ENCODE data around the gene HPGD.

HPGD gene

DNA sequence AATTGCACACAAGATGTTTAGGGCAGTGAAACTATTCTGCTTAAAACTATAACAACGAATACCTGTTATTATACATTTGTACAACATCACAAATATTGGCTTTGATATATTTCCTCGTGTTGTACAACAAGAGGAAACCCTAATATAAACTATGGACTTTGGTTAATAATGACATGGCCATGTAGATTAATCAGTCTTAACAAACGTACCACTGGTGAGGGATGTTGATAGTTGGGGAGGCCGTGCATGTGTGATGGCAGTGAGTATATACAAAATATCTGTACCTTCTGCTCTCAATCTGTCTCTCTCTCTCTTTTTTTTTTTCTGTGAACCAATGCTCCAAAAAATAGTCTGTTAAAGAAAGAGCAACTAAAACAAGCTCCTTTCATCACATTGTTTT is 22.2 kb upstream of the HPGD start:
- TF ChIP-seq RAD21 (IDR thresholded peaks at IDR 0.05; ENCODE audit: low read depth) (no peak), NFIC (IDR thresholded peaks at IDR 0.05) (no peak), CREB1 (IDR thresholded peaks at IDR 0.05; ENCODE audit: low read depth) (no peak)
- TF ChIP-seq, protein P1, sequence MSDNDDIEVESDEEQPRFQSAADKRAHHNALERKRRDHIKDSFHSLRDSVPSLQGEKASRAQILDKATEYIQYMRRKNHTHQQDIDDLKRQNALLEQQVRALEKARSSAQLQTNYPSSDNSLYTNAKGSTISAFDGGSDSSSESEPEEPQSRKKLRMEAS (IDR thresholded peaks at IDR 0.05), result no peak

- no peak for TF ChIP-seq FOXM1 (IDR thresholded peaks at IDR 0.05; ENCODE audit: borderline replicate concordance, low read depth)
- TF ChIP-seq, protein P1 (IDR thresholded peaks at IDR 0.05), result no peak
- TF ChIP-seq ZBTB7A (IDR thresholded peaks at IDR 0.05; ENCODE audit: low read depth), result no peak
- no peak for TF ChIP-seq CEBPB (IDR thresholded peaks at IDR 0.05)
- no peak for TF ChIP-seq TAF1 (IDR thresholded peaks at IDR 0.05; ENCODE audit: low read depth)
- no peak for TF ChIP-seq RAD21 (IDR thresholded peaks at IDR 0.05; ENCODE audit: low read depth)
- no peak for TF ChIP-seq CREB1 (IDR thresholded peaks at IDR 0.05; ENCODE audit: low read depth)
- no peak for TF ChIP-seq NFIC (IDR thresholded peaks at IDR 0.05)
- TF ChIP-seq EP300 (IDR thresholded peaks at IDR 0.05; ENCODE audit: borderline replicate concordance), result no peak
- no peak for TF ChIP-seq TCF12 (IDR thresholded peaks at IDR 0.05; ENCODE audit: low read depth)
- TF ChIP-seq YY1 (IDR thresholded peaks at IDR 0.05; ENCODE audit: low read depth), result no peak
- no peak for TF ChIP-seq EGR1 (IDR thresholded peaks at IDR 0.05)
- TF ChIP-seq, protein P2, sequence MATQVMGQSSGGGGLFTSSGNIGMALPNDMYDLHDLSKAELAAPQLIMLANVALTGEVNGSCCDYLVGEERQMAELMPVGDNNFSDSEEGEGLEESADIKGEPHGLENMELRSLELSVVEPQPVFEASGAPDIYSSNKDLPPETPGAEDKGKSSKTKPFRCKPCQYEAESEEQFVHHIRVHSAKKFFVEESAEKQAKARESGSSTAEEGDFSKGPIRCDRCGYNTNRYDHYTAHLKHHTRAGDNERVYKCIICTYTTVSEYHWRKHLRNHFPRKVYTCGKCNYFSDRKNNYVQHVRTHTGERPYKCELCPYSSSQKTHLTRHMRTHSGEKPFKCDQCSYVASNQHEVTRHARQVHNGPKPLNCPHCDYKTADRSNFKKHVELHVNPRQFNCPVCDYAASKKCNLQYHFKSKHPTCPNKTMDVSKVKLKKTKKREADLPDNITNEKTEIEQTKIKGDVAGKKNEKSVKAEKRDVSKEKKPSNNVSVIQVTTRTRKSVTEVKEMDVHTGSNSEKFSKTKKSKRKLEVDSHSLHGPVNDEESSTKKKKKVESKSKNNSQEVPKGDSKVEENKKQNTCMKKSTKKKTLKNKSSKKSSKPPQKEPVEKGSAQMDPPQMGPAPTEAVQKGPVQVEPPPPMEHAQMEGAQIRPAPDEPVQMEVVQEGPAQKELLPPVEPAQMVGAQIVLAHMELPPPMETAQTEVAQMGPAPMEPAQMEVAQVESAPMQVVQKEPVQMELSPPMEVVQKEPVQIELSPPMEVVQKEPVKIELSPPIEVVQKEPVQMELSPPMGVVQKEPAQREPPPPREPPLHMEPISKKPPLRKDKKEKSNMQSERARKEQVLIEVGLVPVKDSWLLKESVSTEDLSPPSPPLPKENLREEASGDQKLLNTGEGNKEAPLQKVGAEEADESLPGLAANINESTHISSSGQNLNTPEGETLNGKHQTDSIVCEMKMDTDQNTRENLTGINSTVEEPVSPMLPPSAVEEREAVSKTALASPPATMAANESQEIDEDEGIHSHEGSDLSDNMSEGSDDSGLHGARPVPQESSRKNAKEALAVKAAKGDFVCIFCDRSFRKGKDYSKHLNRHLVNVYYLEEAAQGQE (IDR thresholded peaks at IDR 0.05; ENCODE audit: low read depth), result no peak
Measured at GRCh38 chr4:174540175-174540574, 17.9 kb upstream of the HPGD start.

DNA sequence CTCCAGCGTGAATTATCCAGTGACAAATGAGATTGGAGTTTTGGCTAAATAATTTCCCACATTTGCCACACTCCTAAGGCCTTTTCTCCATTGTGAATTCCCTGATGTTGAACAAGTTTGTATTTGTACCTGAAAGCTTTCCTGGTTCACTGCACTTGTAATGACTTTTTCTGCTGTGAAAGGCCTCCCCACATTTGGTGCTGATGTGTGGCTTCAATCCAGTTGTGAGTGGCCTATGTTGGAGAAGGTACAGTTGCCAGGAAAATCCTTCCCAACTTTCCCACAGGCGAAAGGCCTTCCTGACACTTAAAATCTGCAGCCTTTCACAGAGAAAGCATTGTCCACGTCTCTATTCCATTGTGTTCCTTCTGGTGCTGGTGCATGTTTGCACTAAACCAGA is 17.3 kb upstream of the HPGD start:
- TF ChIP-seq, protein P1 (IDR thresholded peaks at IDR 0.05), result no peak
- TF ChIP-seq TEAD4 (IDR thresholded peaks at IDR 0.05), result no peak
- no peak for TF ChIP-seq TAF1 (IDR thresholded peaks at IDR 0.05; ENCODE audit: low read depth)
- no peak for TF ChIP-seq EGR1 (IDR thresholded peaks at IDR 0.05)
- TF ChIP-seq USF1 (IDR thresholded peaks at IDR 0.05), result no peak
- TF ChIP-seq EP300 (IDR thresholded peaks at IDR 0.05; ENCODE audit: borderline replicate concordance), result no peak
- no peak for TF ChIP-seq FOXM1 (IDR thresholded peaks at IDR 0.05; ENCODE audit: borderline replicate concordance, low read depth)
- TF ChIP-seq YY1 (IDR thresholded peaks at IDR 0.05; ENCODE audit: low read depth), result no peak
- TF ChIP-seq, protein P2 (IDR thresholded peaks at IDR 0.05; ENCODE audit: low read depth), result no peak
- no peak for TF ChIP-seq CEBPB (IDR thresholded peaks at IDR 0.05)

GRCh38 chr4:174538876-174539250 is 16.6 kb upstream of the HPGD start:
- TF ChIP-seq CEBPB (IDR thresholded peaks at IDR 0.05) (no peak), YY1 (IDR thresholded peaks at IDR 0.05; ENCODE audit: low read depth) (no peak), TCF12 (IDR thresholded peaks at IDR 0.05; ENCODE audit: low read depth) (no peak)

GRCh38 chr4:174538123-174538875 is 16.0 kb upstream of the HPGD start:
- TF ChIP-seq EGR1 (IDR thresholded peaks at IDR 0.05), result no peak
- no peak for TF ChIP-seq TEAD4 (IDR thresholded peaks at IDR 0.05)
- TF ChIP-seq TCF12 (IDR thresholded peaks at IDR 0.05; ENCODE audit: low read depth), result no peak
- no peak for TF ChIP-seq CEBPB (IDR thresholded peaks at IDR 0.05)
- no peak for TF ChIP-seq TAF1 (IDR thresholded peaks at IDR 0.05; ENCODE audit: low read depth)
- TF ChIP-seq, protein P1 (IDR thresholded peaks at IDR 0.05), result no peak
- TF ChIP-seq RAD21 (IDR thresholded peaks at IDR 0.05; ENCODE audit: low read depth), result no peak
- no peak for TF ChIP-seq CREB1 (IDR thresholded peaks at IDR 0.05; ENCODE audit: low read depth)
- TF ChIP-seq FOXM1 (IDR thresholded peaks at IDR 0.05; ENCODE audit: borderline replicate concordance, low read depth), result no peak
- TF ChIP-seq EP300 (IDR thresholded peaks at IDR 0.05; ENCODE audit: borderline replicate concordance), result no peak
- TF ChIP-seq NFIC (IDR thresholded peaks at IDR 0.05), result no peak
- TF ChIP-seq ZBTB7A (IDR thresholded peaks at IDR 0.05; ENCODE audit: low read depth), result no peak
- TF ChIP-seq, protein P2 (IDR thresholded peaks at IDR 0.05; ENCODE audit: low read depth), result no peak
- no peak for TF ChIP-seq USF1 (IDR thresholded peaks at IDR 0.05)
- TF ChIP-seq YY1 (IDR thresholded peaks at IDR 0.05; ENCODE audit: low read depth), result no peak
